ENCODE data around the gene TECPR2. TPM values are rescaled to one million over a fixed set of nuclear protein-coding genes. Genes with fewer than 3 reads are reported as not detected.

The TECPR2 gene
- total RNA-seq, 3 donors from 2014 or later = 19.8 to 25.2 (median 19.9) TPM

- Histone ChIP-seq H3K4me1 (no peaks in the 10 kb centered on the region), H3K9me3 (no peaks in the 10 kb centered on the region), H3K27me3 (no peaks in the 10 kb centered on the region), H3K27ac (no peak overlapping the region), H3K36me3 (no peaks in the 10 kb centered on the region), H3K4me3 (no peak overlapping the region)
- TF ChIP-seq CTCF (IDR thresholded peaks at IDR 0.05) = no peak
- TF ChIP-seq POLR2AphosphoS5 (IDR thresholded peaks at IDR 0.05) = no peak
- no peak for TF ChIP-seq POLR2A (IDR thresholded peaks at IDR 0.05)
- intact Hi-C loops (cut with DNase I; ENCODE audit: low total_unique reads) = no loop called here
- DNase-seq (ENCODE audit: low spot score in 2 of 2) = no peak
Observed at GRCh38 chr14:102335163-102335562, 27.6 kb upstream of the TECPR2 start.

- no peaks in the 10 kb centered on the region for H3K4me1 ChIP-seq
- intact Hi-C loops (cut with DNase I; ENCODE audit: low total_unique reads) = no loop called here
- no peak overlapping the region for H3K27ac ChIP-seq
- H3K9me3 ChIP-seq = no peaks in the 10 kb centered on the region
- no peak for TF ChIP-seq POLR2AphosphoS5 (IDR thresholded peaks at IDR 0.05)
- no peak for TF ChIP-seq POLR2A (IDR thresholded peaks at IDR 0.05)
- H3K36me3 ChIP-seq = no peaks in the 10 kb centered on the region
- no peak for DNase-seq (ENCODE audit: low spot score in 2 of 2)
- no peaks in the 10 kb centered on the region for H3K27me3 ChIP-seq
- H3K4me3 ChIP-seq = no peak overlapping the region
Observed at GRCh38 chr14:102338724-102339123, 24.0 kb upstream of the TECPR2 start.

- TF ChIP-seq POLR2AphosphoS5 (IDR thresholded peaks at IDR 0.05) (no peak), POLR2A (IDR thresholded peaks at IDR 0.05) (no peak), CTCF (IDR thresholded peaks at IDR 0.05) (no peak)
- H3K36me3 ChIP-seq = no peaks in the 10 kb centered on the region
Observed at GRCh38 chr14:102341566-102341965, 21.2 kb upstream of the TECPR2 start.

GRCh38 chr14:102342238-102342637 is 20.5 kb upstream of the TECPR2 start:
- no peak for DNase-seq (ENCODE audit: low spot score in 2 of 2)
- no peaks in the 10 kb centered on the region for H3K9me3 ChIP-seq
- H3K36me3 ChIP-seq = no peaks in the 10 kb centered on the region
- no peaks in the 10 kb centered on the region for H3K4me1 ChIP-seq
- intact Hi-C loops (cut with DNase I; ENCODE audit: low total_unique reads) = no loop called here
- H3K27me3 ChIP-seq = no peaks in the 10 kb centered on the region
- no peak overlapping the region for H3K4me3 ChIP-seq
- TF ChIP-seq POLR2AphosphoS5 (IDR thresholded peaks at IDR 0.05) = no peak
- no peak for TF ChIP-seq CTCF (IDR thresholded peaks at IDR 0.05)
- no peak for TF ChIP-seq POLR2A (IDR thresholded peaks at IDR 0.05)
- no peak overlapping the region for H3K27ac ChIP-seq

More at GRCh38 chr14:102341566-102341965, 21.2 kb upstream of the TECPR2 start:
- H3K4me1 ChIP-seq = no peaks in the 10 kb centered on the region
- DNase-seq (ENCODE audit: low spot score in 2 of 2) = no peak
- H3K4me3 ChIP-seq = no peak overlapping the region
- H3K27me3 ChIP-seq = no peaks in the 10 kb centered on the region
- no peaks in the 10 kb centered on the region for H3K9me3 ChIP-seq
- H3K27ac ChIP-seq = no peak overlapping the region
- intact Hi-C loops (cut with DNase I; ENCODE audit: low total_unique reads) = no loop called here

GRCh38 chr14:102344084-102344483 is 18.7 kb upstream of the TECPR2 start:
- no peak for TF ChIP-seq POLR2AphosphoS5 (IDR thresholded peaks at IDR 0.05)
- TF ChIP-seq POLR2A (IDR thresholded peaks at IDR 0.05) = no peak
- no peak for TF ChIP-seq CTCF (IDR thresholded peaks at IDR 0.05)
- intact Hi-C loops (cut with DNase I; ENCODE audit: low total_unique reads) = no loop called here

GRCh38 chr14:102344485-102344884 is 18.3 kb upstream of the TECPR2 start:
- Histone ChIP-seq H3K27ac (no peak overlapping the region), H3K27me3 (no peaks in the 10 kb centered on the region), H3K4me3 (no peak overlapping the region), H3K4me1 (no peaks in the 10 kb centered on the region), H3K9me3 (no peaks in the 10 kb centered on the region), H3K36me3 (no peaks in the 10 kb centered on the region)
- no peak for TF ChIP-seq POLR2AphosphoS5 (IDR thresholded peaks at IDR 0.05)
- no peak for TF ChIP-seq CTCF (IDR thresholded peaks at IDR 0.05)
- TF ChIP-seq POLR2A (IDR thresholded peaks at IDR 0.05) = no peak
- DNase-seq (ENCODE audit: low spot score in 2 of 2) = no peak
- intact Hi-C loops (cut with DNase I; ENCODE audit: low total_unique reads) = no loop called here

More at GRCh38 chr14:102344084-102344483, 18.7 kb upstream of the TECPR2 start:
- H3K9me3 ChIP-seq = no peaks in the 10 kb centered on the region
- no peak overlapping the region for H3K4me3 ChIP-seq
- H3K27me3 ChIP-seq = no peaks in the 10 kb centered on the region
- no peaks in the 10 kb centered on the region for H3K4me1 ChIP-seq
- H3K36me3 ChIP-seq = no peaks in the 10 kb centered on the region
- DNase-seq (ENCODE audit: low spot score in 2 of 2) = no peak
- H3K27ac ChIP-seq = no peak overlapping the region

Data from breast epithelium (tissue), 4 donors.